HepG2 (cell line): Measurements from ENCODE around the gene TEX35. TPM values are rescaled to one million over a fixed set of nuclear protein-coding genes. Genes with fewer than 3 reads are reported as not detected.
A peak's percentile ranks its signal among the peaks of the same experiment; 100 is the strongest.

Experiments
- ATAD3A ChIP-seq: sonication (generic); formaldehyde crosslinking; IDR thresholded peaks from 2 replicates; pipeline ENCODE4 v1.4.0; 2020; ENCODE audit warnings: missing genetic modification reagents
- BRF2 ChIP-seq: sonication (generic); formaldehyde crosslinking; IDR thresholded peaks from 2 replicates; pipeline ENCODE4 v1.8.1; 2022; ENCODE audit warnings: mild to moderate bottlenecking, missing genetic modification reagents
- ERF ChIP-seq: IDR thresholded peaks from 2 replicates; pipeline ENCODE4 v1.6.1; 2018; ENCODE audit warnings: missing biosample characterization, missing genetic modification reagents
- GATAD1 ChIP-seq: IDR thresholded peaks from 2 replicates; pipeline ENCODE4 v1.6.1; 2016; ENCODE audit warnings: missing genetic modification reagents, missing compliant biosample characterization
- GFI1 ChIP-seq: sonication (generic); formaldehyde crosslinking; IDR thresholded peaks from 2 replicates; pipeline ENCODE4 v1.5.0; 2020; ENCODE audit warnings: missing genetic modification reagents, mild to moderate bottlenecking, borderline replicate concordance
- GPBP1L1 ChIP-seq: sonication (generic); formaldehyde crosslinking; IDR thresholded peaks from 2 replicates; pipeline ENCODE4 v1.5.0; 2020; ENCODE audit warnings: mild to moderate bottlenecking, missing genetic modification reagents
- HNF4A ChIP-seq: sonication (generic); formaldehyde crosslinking; IDR thresholded peaks from 2 replicates; pipeline ENCODE4 v1.4.0; 2020; ENCODE audit warnings: missing genetic modification reagents
- ISL2 ChIP-seq: sonication (generic); formaldehyde crosslinking; IDR thresholded peaks from 2 replicates; pipeline ENCODE4 v1.5.0; 2020; ENCODE audit warnings: missing genetic modification reagents
- MEIS2 ChIP-seq: sonication (generic); formaldehyde crosslinking; IDR thresholded peaks from 2 replicates; pipeline ENCODE4 v1.9.0; 2021; ENCODE audit warnings: mild to moderate bottlenecking, missing genetic modification reagents
- NKX3-1 ChIP-seq: sonication (generic); formaldehyde crosslinking; IDR thresholded peaks from 2 replicates; pipeline ENCODE4 v1.5.0; 2020; ENCODE audit warnings: missing genetic modification reagents
- PITX1 ChIP-seq: sonication (generic); formaldehyde crosslinking; IDR thresholded peaks from 2 replicates; pipeline ENCODE4 v1.5.1; 2020; ENCODE audit warnings: mild to moderate bottlenecking, missing genetic modification reagents
- RBAK ChIP-seq: sonication (generic); formaldehyde crosslinking; IDR thresholded peaks from 2 replicates; pipeline ENCODE4 v1.5.1; 2020; ENCODE audit warnings: mild to moderate bottlenecking, missing genetic modification reagents
- RBFOX2 ChIP-seq: fragments of 200-400 bp; formaldehyde crosslinking; IDR thresholded peaks from 2 replicates; pipeline ENCODE4 v1.6.1; 2017; ENCODE audit warnings: low read depth, mild to moderate bottlenecking, low read length
- SSRP1 ChIP-seq: IDR thresholded peaks from 2 replicates; pipeline ENCODE4 v1.6.1; 2016; ENCODE audit warnings: control low read depth
- ZGPAT ChIP-seq: IDR thresholded peaks from 2 replicates; pipeline ENCODE4 v1.6.1; 2016; ENCODE audit warnings: mild to moderate bottlenecking
- ZIK1 ChIP-seq: sonication (generic); formaldehyde crosslinking; IDR thresholded peaks from 2 replicates; pipeline ENCODE4 v1.5.0; 2020; ENCODE audit warnings: mild to moderate bottlenecking, low read depth, missing genetic modification reagents, borderline replicate concordance
- ZNF264 ChIP-seq: sonication (generic); formaldehyde crosslinking; IDR thresholded peaks from 2 replicates; pipeline ENCODE4 v1.4.0; 2020; ENCODE audit warnings: missing genetic modification reagents
- ZNF383 ChIP-seq: sonication (generic); formaldehyde crosslinking; IDR thresholded peaks from 2 replicates; pipeline ENCODE4 v1.4.0; 2020; ENCODE audit warnings: missing genetic modification reagents, mild to moderate bottlenecking, borderline replicate concordance
- ZNF484 ChIP-seq: sonication (generic); formaldehyde crosslinking; IDR thresholded peaks from 2 replicates; pipeline ENCODE4 v1.5.1; 2020; ENCODE audit warnings: mild to moderate bottlenecking, low read depth, missing genetic modification reagents, borderline replicate concordance
- ZNF790 ChIP-seq: sonication (generic); formaldehyde crosslinking; IDR thresholded peaks from 2 replicates; pipeline ENCODE4 v1.8.0; 2022; ENCODE audit warnings: missing genetic modification reagents, mild to moderate bottlenecking, borderline replicate concordance
- ZNF879 ChIP-seq: sonication (generic); formaldehyde crosslinking; IDR thresholded peaks from 2 replicates; pipeline ENCODE4 v1.8.1; 2023; ENCODE audit warnings: missing genetic modification reagents
- ZSCAN12 ChIP-seq: sonication (generic); formaldehyde crosslinking; IDR thresholded peaks from 2 replicates; pipeline ENCODE4 v1.9.0; 2021; ENCODE audit warnings: mild to moderate bottlenecking, missing genetic modification reagents
- polyA plus RNA-seq, 8 experiments: library from polyadenylated mRNA; depleted of rRNA in 3 of 8; stranded (reverse) in 7 of 8; unstranded in 1 of 8; fragments of >200 nt; fragmentation: Illumina TruSeq in 4 of 8; extraction: Trizol in 4 of 8; gene quantifications; 2 replicates each; pipeline versions ENCODE4 v1.2.1 to v1.2.3, GENCODE V29; 2011 to 2016; ENCODE audit warnings: low read depth in 4 of 8, missing spikeins in 1 of 8, mixed read lengths in 1 of 8; ENCODE audit not compliant: insufficient read depth in 1 of 8
- total RNA-seq, 5 experiments: library from RNA; depleted of rRNA; stranded (reverse); fragments of >200 nt; fragmentation: Illumina TruSeq; extraction: Trizol; gene quantifications; 2 replicates each; pipeline ENCODE4 v1.2.3, GENCODE V29; 2016; ENCODE audit warnings: low read depth in 1 of 5
- TF ChIP-seq, protein P1 (sequence below), 2 experiments: fragments of 450-650 bp in 1 of 2; sonication (generic) in 1 of 2; formaldehyde crosslinking; IDR thresholded peaks; 2 replicates each; pipeline versions ENCODE4 v1.5.0 to v1.8.0; 2020 to 2022; ENCODE audit warnings: mild to moderate bottlenecking in 1 of 2, missing genetic modification reagents in 1 of 2
- TF ChIP-seq, protein P2 (sequence below): sonication (generic); formaldehyde crosslinking; IDR thresholded peaks from 2 replicates; pipeline ENCODE4 v1.8.0; 2022; ENCODE audit warnings: low read depth, missing genetic modification reagents

Gene TEX35
- total and polyA plus RNA-seq, 2 of the 13 experiments (the other 11 are each of a cell fraction or from before 2014, with no cell fraction given), result not detected

DNA sequence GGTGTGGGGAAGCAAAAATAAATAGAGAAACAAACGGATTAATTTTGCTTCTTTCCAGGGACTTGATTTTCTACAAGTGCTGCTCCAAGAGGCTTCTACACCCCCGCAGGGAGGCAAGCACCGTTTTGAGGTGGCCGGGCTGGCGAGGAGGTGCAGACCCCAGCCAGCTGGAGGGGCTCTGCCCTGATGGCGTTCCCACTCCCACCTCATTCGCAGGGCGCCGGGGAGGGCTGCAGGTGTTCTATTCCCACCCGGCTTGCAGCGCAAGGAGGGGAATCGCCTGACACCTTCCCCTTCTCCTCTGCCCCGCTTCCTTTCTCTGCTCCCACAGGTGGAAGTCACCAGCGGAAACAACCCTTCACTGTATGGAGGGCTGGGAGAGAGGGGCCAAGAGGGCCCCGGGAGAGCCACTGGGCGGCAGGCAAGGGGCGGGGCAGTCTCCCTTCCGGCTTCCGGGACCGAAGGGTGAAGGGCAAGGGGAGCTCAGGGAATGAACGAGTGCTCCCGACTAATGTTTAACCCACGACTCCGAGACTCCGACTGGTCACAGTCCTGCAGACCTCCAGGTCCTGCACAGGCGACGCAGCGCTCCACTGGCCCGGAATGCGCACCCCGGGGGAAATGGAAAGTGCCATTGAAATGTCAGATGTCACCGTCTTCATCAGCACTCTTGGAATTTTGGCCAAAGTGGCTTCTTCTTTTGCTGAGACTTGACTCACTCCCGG, 29.1 kb downstream of the TEX35 start (continued):
- TF ChIP-seq GFI1 (peak; percentile 66), MEIS2 (CRISPR knock-in tag) (peak; percentile 51), RBFOX2 (no peak; the same call in 1 of the 2 replicates), ZIK1 (CRISPR knock-in tag) (no peak), SSRP1 (no peak), ZNF790 (CRISPR knock-in tag) (peak; percentile 75; the same call in 1 of the 2 replicates), ISL2 (CRISPR knock-in tag) (peak; percentile 60; the same call in 1 of the 2 replicates), GATAD1 (CRISPR knock-in tag) (no peak; the same call in 1 of the 2 replicates), PITX1 (CRISPR knock-in tag) (no peak; the same call in 1 of the 2 replicates), ERF (peak; percentile 30; the same call in 1 of the 2 replicates), ZNF879 (CRISPR knock-in tag) (no peak), RBAK (no peak), ATAD3A (CRISPR knock-in tag) (no peak), ZNF383 (CRISPR knock-in tag) (0 out of 2 replicates have a peak, but pooled peaks have one; percentile 85), HNF4A (peak; percentile 74), ZNF484 (CRISPR knock-in tag) (no peak), ZSCAN12 (CRISPR knock-in tag) (0 out of 2 replicates have a peak, but pooled peaks have one; percentile 24), NKX3-1 (CRISPR knock-in tag) (peak; percentile 50; the same call in 1 of the 2 replicates), BRF2 (no peak), ZNF264 (CRISPR knock-in tag) (peak; percentile 66; the same call in 1 of the 2 replicates), GPBP1L1 (no peak), ZGPAT (CRISPR knock-in tag) (peak; percentile 78)
- TF ChIP-seq, protein P1, sequence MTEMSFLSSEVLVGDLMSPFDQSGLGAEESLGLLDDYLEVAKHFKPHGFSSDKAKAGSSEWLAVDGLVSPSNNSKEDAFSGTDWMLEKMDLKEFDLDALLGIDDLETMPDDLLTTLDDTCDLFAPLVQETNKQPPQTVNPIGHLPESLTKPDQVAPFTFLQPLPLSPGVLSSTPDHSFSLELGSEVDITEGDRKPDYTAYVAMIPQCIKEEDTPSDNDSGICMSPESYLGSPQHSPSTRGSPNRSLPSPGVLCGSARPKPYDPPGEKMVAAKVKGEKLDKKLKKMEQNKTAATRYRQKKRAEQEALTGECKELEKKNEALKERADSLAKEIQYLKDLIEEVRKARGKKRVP (CRISPR knock-in tag; IDR thresholded peaks at IDR 0.05), result 0 out of 4 replicates have a peak, but pooled peaks of 1 of the 2 experiments have one; percentile 11
- TF ChIP-seq, protein P2, sequence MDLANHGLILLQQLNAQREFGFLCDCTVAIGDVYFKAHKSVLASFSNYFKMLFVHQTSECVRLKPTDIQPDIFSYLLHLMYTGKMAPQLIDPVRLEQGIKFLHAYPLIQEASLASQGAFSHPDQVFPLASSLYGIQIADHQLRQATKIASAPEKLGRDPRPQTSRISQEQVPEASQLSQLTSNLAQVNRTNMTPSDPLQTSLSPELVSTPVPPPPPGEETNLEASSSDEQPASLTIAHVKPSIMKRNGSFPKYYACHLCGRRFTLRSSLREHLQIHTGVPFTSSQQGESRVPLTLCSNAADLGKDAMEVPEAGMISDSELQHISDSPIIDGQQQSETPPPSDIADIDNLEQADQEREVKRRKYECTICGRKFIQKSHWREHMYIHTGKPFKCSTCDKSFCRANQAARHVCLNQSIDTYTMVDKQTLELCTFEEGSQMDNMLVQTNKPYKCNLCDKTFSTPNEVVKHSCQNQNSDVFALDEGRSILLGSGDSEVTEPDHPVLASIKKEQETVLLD (CRISPR knock-in tag), result 0 out of 2 replicates have a peak, but pooled peaks have one; percentile 34
